DND-41 (cell line): ENCODE data around the gene DLST.
A peak's percentile ranks its signal among the peaks of the same experiment; 100 is the strongest.

Source experiments
- ATAC-seq: fragments of 200-7000 bp; cut with Tn5 transposase; 3 replicates; pipeline ENCODE4 v1.9.1; 2021; ENCODE audit warnings: low read depth; ENCODE audit not compliant: insufficient read depth
- DNase-seq: peaks from one replicate; pipeline ENCODE4 v3.0.0-alpha.2; 2020
- H2AFZ ChIP-seq: 2 replicates; pipeline ENCODE4 v1.6.0; 2012; ENCODE audit warnings: low read depth, low read length
- H3K27ac ChIP-seq: 2 replicates; pipeline ENCODE4 v1.5.1; 2012; ENCODE audit warnings: low read length, inconsistent platforms
- H3K27me3 ChIP-seq: fragments of 200-600 bp; sonication (generic); 2 replicates; pipeline ENCODE4 v1.6.0; 2012; ENCODE audit warnings: low read length, mild to moderate bottlenecking, inconsistent platforms; ENCODE audit not compliant: insufficient read depth, poor library complexity
- H3K36me3 ChIP-seq: 2 replicates; pipeline ENCODE4 v1.5.1; 2012; ENCODE audit warnings: low read length, inconsistent platforms; ENCODE audit not compliant: insufficient read depth
- H3K4me1 ChIP-seq: 2 replicates; pipeline ENCODE4 v1.5.1; 2012; ENCODE audit warnings: mild to moderate bottlenecking, low read length; ENCODE audit not compliant: insufficient read depth
- H3K4me2 ChIP-seq: 2 replicates; pipeline ENCODE4 v1.6.0; 2012; ENCODE audit warnings: mild to moderate bottlenecking, moderate library complexity, low read length, inconsistent platforms; ENCODE audit not compliant: insufficient read depth
- H3K4me3 ChIP-seq, 2 experiments: fragments of 200-600 bp in 1 of 2; shearing (Covaris generic) in 1 of 2; 2 replicates each; pipeline ENCODE4 v1.5.1; 2012 to 2016; ENCODE audit warnings: inconsistent platforms in 2 of 2, low read length in 2 of 2, mild to moderate bottlenecking in 2 of 2, low read depth in 1 of 2, moderate library complexity in 1 of 2
- H3K79me2 ChIP-seq: 2 replicates; pipeline ENCODE4 v1.6.0; 2012; ENCODE audit warnings: low read length, inconsistent platforms; ENCODE audit not compliant: insufficient read depth
- H3K9ac ChIP-seq: 2 replicates; pipeline ENCODE4 v1.6.0; 2012; ENCODE audit warnings: low read depth, mild to moderate bottlenecking, inconsistent platforms, low read length, moderate library complexity
- H3K9me3 ChIP-seq: 2 replicates; pipeline ENCODE4 v1.5.1; 2012; ENCODE audit warnings: low read length, moderate library complexity, mild to moderate bottlenecking, inconsistent platforms; ENCODE audit not compliant: insufficient read depth, severe bottlenecking
- H4K20me1 ChIP-seq: 2 replicates; pipeline ENCODE4 v1.6.0; 2012; ENCODE audit warnings: low read length; ENCODE audit not compliant: insufficient read depth
- EZH2 ChIP-seq: IDR thresholded peaks from 3 replicates; pipeline ENCODE4 v1.6.1; 2012; ENCODE audit warnings: borderline replicate concordance, low read depth, mild to moderate bottlenecking, moderate library complexity, low read length, inconsistent platforms; ENCODE audit not compliant: severe bottlenecking
- TF ChIP-seq, protein P1 (sequence below): IDR thresholded peaks from 2 replicates; pipeline ENCODE4 v1.5.1; 2012; ENCODE audit warnings: borderline replicate concordance, low read length, moderate library complexity, mild to moderate bottlenecking; ENCODE audit not compliant: poor library complexity, severe bottlenecking; ENCODE audit errors: extremely low read depth

DLST gene

DNA sequence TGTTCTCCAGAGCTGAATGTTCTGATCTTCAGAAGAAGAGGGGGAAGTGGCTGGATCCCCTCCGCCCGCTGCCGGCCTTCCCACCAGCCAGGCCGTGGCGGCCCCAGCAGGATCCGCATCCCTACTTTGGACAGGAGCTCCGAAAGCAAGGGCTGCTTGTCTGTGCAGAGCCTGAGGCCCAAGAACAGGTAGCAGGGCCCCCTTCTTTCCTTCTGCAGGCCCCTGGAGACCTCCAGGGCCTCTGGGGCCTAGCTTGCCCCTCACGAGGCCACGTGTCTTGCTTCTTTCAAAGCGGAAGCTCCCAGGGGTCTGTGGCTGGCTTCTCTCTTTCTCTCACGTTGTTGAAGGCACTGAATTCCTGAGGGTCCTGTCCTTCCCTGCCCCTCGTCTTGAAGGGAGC lies 60.5 kb downstream of the DLST start:
- ATAC-seq (no peak), DNase-seq (no peak)
- Histone ChIP-seq H3K27me3 (no peaks in the 10 kb centered on the region), H3K9me3 (no peaks in the 10 kb centered on the region), H3K79me2 (no peaks in the 10 kb centered on the region), H3K9ac (no peak overlapping the region), H4K20me1 (no peaks in the 10 kb centered on the region), H2AFZ (no peak overlapping the region), H3K27ac (no peak overlapping the region), H3K4me2 (no peak overlapping the region), H3K4me1 (no peaks in the 10 kb centered on the region), H3K36me3 (no peaks in the 10 kb centered on the region), H3K4me3 (no peak overlapping the region)
- no peak for TF ChIP-seq EZH2
- TF ChIP-seq, protein P1, sequence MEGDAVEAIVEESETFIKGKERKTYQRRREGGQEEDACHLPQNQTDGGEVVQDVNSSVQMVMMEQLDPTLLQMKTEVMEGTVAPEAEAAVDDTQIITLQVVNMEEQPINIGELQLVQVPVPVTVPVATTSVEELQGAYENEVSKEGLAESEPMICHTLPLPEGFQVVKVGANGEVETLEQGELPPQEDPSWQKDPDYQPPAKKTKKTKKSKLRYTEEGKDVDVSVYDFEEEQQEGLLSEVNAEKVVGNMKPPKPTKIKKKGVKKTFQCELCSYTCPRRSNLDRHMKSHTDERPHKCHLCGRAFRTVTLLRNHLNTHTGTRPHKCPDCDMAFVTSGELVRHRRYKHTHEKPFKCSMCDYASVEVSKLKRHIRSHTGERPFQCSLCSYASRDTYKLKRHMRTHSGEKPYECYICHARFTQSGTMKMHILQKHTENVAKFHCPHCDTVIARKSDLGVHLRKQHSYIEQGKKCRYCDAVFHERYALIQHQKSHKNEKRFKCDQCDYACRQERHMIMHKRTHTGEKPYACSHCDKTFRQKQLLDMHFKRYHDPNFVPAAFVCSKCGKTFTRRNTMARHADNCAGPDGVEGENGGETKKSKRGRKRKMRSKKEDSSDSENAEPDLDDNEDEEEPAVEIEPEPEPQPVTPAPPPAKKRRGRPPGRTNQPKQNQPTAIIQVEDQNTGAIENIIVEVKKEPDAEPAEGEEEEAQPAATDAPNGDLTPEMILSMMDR = no peak

DNA sequence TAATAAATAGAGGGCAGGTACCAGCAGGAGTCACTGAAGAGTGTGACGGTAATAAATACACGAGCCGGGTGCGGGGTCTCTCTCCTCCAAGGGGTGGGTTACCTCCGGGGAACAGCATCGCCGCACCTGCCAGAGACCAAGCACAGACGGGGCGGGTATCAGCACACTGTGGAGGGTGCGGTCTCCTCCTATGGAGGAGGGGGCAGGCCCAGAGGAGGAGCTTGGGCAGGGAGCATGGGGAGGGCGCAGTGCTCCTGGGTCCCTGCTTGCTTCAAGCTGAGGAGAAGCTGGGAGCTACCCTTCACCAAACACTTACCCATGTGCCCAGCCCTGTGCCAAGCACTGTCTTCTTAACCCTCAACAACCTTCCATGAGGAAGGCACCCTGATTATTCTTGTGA lies 60.9 kb downstream of the DLST start:
- Histone ChIP-seq H3K27me3 (no peaks in the 10 kb centered on the region), H3K4me1 (no peaks in the 10 kb centered on the region), H4K20me1 (no peaks in the 10 kb centered on the region), H3K36me3 (no peaks in the 10 kb centered on the region), H2AFZ (no peak overlapping the region), H3K27ac (no peak overlapping the region), H3K4me2 (no peak overlapping the region), H3K9me3 (no peaks in the 10 kb centered on the region), H3K4me3 (no peak overlapping the region), H3K79me2 (no peaks in the 10 kb centered on the region), H3K9ac (no peak overlapping the region)
- DNase-seq (no peak), ATAC-seq (no peak)
- no peak for TF ChIP-seq EZH2
- TF ChIP-seq, protein P1 = no peak

DNA sequence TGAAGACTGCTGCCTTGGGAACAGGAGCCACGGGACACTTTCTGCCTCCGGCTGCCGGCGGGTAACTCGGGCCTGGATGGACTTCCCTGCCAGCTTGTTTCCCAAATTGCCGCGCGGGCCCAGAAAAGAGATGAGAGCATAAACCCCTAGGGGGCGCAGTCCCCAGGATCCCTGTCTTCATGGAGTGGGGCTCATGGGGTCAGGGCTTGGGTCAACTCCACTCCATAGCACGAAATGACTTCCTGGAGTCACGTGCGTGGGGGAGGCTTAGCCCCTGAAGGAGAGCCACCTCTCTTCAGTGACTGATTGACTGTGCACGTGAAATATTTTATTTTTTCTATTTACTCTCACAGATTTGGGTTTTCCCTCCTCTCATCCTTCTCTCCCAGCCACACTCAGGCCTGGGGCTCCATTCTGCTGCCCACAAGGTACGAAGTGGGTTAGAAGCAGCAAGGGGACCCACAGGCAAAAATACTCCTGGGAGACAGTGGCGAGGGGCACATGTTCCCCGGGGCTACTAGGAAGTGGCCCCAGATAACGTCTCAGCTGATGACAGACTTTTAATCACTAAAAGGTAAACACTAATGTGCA lies 63.6 kb downstream of the DLST start:
- H3K27ac ChIP-seq = no peak overlapping the region
- TF ChIP-seq, protein P1 = peak; percentile 64
- TF ChIP-seq EZH2 = no peak
- no peaks in the 10 kb centered on the region for H3K36me3 ChIP-seq
- no peak overlapping the region for H2AFZ ChIP-seq
- no peaks in the 10 kb centered on the region for H3K79me2 ChIP-seq
- no peak overlapping the region for H3K4me2 ChIP-seq
- ATAC-seq = no peak
- H3K27me3 ChIP-seq = no peaks in the 10 kb centered on the region
- no peak overlapping the region for H3K4me3 ChIP-seq
- no peaks in the 10 kb centered on the region for H4K20me1 ChIP-seq
- no peaks in the 10 kb centered on the region for H3K9me3 ChIP-seq
- H3K4me1 ChIP-seq = no peaks in the 10 kb centered on the region
- no peak overlapping the region for H3K9ac ChIP-seq
- DNase-seq = peak; percentile 32
